ENCODE data around the gene CPPED1.

GRCh38 chr16:12672986-12673385 is 130.7 kb downstream of the CPPED1 start:
- TF ChIP-seq, protein P1, sequence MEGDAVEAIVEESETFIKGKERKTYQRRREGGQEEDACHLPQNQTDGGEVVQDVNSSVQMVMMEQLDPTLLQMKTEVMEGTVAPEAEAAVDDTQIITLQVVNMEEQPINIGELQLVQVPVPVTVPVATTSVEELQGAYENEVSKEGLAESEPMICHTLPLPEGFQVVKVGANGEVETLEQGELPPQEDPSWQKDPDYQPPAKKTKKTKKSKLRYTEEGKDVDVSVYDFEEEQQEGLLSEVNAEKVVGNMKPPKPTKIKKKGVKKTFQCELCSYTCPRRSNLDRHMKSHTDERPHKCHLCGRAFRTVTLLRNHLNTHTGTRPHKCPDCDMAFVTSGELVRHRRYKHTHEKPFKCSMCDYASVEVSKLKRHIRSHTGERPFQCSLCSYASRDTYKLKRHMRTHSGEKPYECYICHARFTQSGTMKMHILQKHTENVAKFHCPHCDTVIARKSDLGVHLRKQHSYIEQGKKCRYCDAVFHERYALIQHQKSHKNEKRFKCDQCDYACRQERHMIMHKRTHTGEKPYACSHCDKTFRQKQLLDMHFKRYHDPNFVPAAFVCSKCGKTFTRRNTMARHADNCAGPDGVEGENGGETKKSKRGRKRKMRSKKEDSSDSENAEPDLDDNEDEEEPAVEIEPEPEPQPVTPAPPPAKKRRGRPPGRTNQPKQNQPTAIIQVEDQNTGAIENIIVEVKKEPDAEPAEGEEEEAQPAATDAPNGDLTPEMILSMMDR (IDR thresholded peaks at IDR 0.05; ENCODE audit: low read depth, low read length) = no peak
- TF ChIP-seq POLR2A (IDR thresholded peaks at IDR 0.05; ENCODE audit: extremely low read depth, insufficient read length) = no peak
